Measurements from ENCODE around the gene CADPS.

The CADPS gene

GRCh38 chr3:62359531-62359930 lies 515.7 kb downstream of the CADPS start:
- H3K4me3 ChIP-seq (replicated peaks in 1 of 2; ENCODE audit: low read depth in 2 of 2, low read length in 2 of 2): no peak overlapping the region
- TF ChIP-seq CTCF (IDR thresholded peaks at IDR 0.05; ENCODE audit: low read depth, low read length): no peak
- DNase-seq (ENCODE audit: low read depth in 2 of 2): no peak

GRCh38 chr3:62356356-62356755 lies 518.9 kb downstream of the CADPS start:
- no peak for TF ChIP-seq CTCF (IDR thresholded peaks at IDR 0.05; ENCODE audit: low read depth, low read length)
- no peak overlapping the region for H3K4me3 ChIP-seq (replicated peaks in 1 of 2; ENCODE audit: low read depth in 2 of 2, low read length in 2 of 2)
- no peak for DNase-seq (ENCODE audit: low read depth in 2 of 2)

- DNase-seq (ENCODE audit: low read depth in 2 of 2): no peak
- TF ChIP-seq CTCF (IDR thresholded peaks at IDR 0.05; ENCODE audit: low read depth, low read length): no peak
- no peak overlapping the region for H3K4me3 ChIP-seq (replicated peaks in 1 of 2; ENCODE audit: low read depth in 2 of 2, low read length in 2 of 2)
These were observed 519.5 kb downstream of the CADPS start for GRCh38 chr3:62355703-62356102.

Measured in cardiac fibroblast (primary cell).